Erythroblast (primary cell): ENCODE measurements around the gene TTC22.

Source experiments
- GATA1 ChIP-seq: IDR thresholded peaks from 2 replicates; pipeline ENCODE4 v1.6.1; 2011; ENCODE audit warnings: low read depth, mild to moderate bottlenecking, control low read depth, low read length, moderate library complexity
- POLR2A ChIP-seq: IDR thresholded peaks from 2 replicates; pipeline ENCODE4 v1.6.1; 2011; ENCODE audit warnings: mild to moderate bottlenecking, low read length

DNA sequence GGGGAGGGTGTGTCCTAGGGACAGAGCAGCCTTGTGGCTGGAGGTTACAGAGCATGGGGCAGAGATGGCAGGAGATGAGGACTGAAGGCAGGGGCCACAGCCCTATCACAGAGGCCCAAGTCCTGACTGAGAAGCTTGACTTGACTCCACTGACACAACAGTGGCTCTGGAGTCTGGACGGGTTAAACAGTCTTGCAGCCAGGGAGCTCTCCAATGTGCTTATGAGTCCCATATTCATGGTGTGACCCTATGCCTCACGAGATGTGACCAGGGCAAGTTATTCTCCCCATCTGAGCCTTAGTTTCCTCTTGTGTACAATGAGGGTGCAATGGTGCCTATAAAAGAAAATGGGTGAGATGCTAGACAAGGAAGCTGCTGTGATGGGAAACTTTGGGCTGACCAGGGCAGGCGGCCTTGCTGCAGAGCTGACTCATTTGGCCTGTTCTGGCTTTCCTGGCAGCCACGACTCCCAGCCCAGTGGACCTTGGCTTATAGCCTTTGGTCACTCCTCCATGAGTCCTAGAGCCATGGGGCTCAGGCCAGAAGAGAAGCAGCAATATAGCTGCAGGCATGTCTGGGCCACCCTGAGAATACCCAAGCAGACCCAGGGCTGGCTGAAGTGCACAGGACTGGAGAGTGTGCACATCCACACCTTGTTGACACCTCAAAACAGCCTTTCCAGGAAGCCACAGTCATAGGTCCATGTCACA is 2.8 kb upstream of the TTC22 start:
- no peak for TF ChIP-seq POLR2A
- TF ChIP-seq GATA1: no peak
